ENCODE measurements around the gene ITGA7. TPM values are rescaled to one million over a fixed set of nuclear protein-coding genes. Genes with fewer than 3 reads are reported as not detected.
A peak's percentile ranks its signal among the peaks of the same experiment; 100 is the strongest.

The ITGA7 gene
- total and polyA plus RNA-seq, 2 of the 4 experiments (the other 2 are of a cell fraction), result 3.9 to 15.7 TPM

DNA sequence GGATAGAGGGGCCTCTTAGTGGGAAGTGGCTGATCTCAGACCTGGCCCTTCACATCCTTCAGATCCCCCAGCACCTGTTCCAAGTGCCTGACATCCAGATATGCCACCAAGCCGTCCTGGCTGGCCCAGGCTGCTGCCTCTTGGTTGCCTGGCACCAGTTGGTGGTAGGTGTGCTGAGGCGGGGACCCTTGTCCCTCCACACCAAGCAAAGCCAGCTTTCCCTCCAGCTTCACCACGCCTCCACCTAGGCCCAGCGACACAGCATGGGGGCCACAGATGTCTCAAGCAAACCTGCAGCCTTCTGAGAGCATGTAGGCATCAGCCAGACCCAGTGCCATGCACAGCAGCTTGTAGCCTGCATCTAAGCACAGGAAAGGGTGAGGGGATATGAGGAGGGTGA is 24.6 kb upstream of the ITGA7 start:
- POLR2A ChIA-PET (ENCODE audit: unreplicated experiment), result no interaction called here
- Histone ChIP-seq H3K79me1 (ENCODE audit: low read depth in 1 of 2, low read length in 2 of 2) (peaks cover 0 to 41% of the 10 kb centered on the region in 2 experiments; a peak in 2 of 4 replicates), H3K4me3 (ENCODE audit: insufficient read depth, low read depth, low read length) (no peak overlapping the region), H3K23ac (ENCODE audit: low read depth, low read length) (no peak overlapping the region; the same call in none of the 2 replicates), H4K8ac (ENCODE audit: low read depth in 2 of 2, low read length in 2 of 2) (no peak overlapping the region), H3K4ac (ENCODE audit: low read depth, low read length) (no peak overlapping the region), H2BK15ac (ENCODE audit: low read depth, low read length) (no peak overlapping the region), H3K9me1 (ENCODE audit: insufficient read depth, low read length) (no peaks in the 10 kb centered on the region), H3K18ac (ENCODE audit: low read depth, low read length) (no peak overlapping the region), H3K27ac (ENCODE audit: insufficient read depth, low read length) (no peak overlapping the region), H3K27me3 (ENCODE audit: control insufficient read depth, insufficient read depth, low read length) (no peaks in the 10 kb centered on the region), H2AK5ac (ENCODE audit: low read depth, low read length) (0 out of 2 replicates have a peak overlapping the region, but pooled peaks have one; percentile 14), H4K91ac (ENCODE audit: insufficient read depth, low read depth, low read length) (no peak overlapping the region), H4K5ac (ENCODE audit: low read depth, low read length) (no peak overlapping the region), H2BK5ac (ENCODE audit: low read depth, low read length, poor library complexity, severe bottlenecking) (no peak overlapping the region), H3K9ac (ENCODE audit: low read depth, low read length) (no peak overlapping the region), H3K14ac (replicated peaks; ENCODE audit: low read depth, low read length) (no peak overlapping the region), H3K4me2 (ENCODE audit: low read depth, low read length) (no peak overlapping the region), H2AFZ (replicated peaks; ENCODE audit: low read length, poor library complexity) (no peak overlapping the region), H3K4me1 (ENCODE audit: control insufficient read depth, insufficient read depth, low read length) (peaks cover 2% of the 10 kb centered on the region), H2AK9ac (replicated peaks; ENCODE audit: low read depth, low read length, poor library complexity) (peak overlapping the region; percentile 35), H3K36me3 (ENCODE audit: control insufficient read depth, insufficient read depth, low read length) (peaks cover 2% of the 10 kb centered on the region; the same call in 1 of the 2 replicates), H2BK120ac (ENCODE audit: low read depth, low read length) (no peak overlapping the region), H2BK20ac (ENCODE audit: low read depth, low read length) (no peak overlapping the region), H3K9me3 (ENCODE audit: control insufficient read depth, insufficient read depth, low read length) (no peaks in the 10 kb centered on the region), H4K20me1 (ENCODE audit: insufficient read depth, low read length) (peaks cover 19% of the 10 kb centered on the region), H3K56ac (ENCODE audit: extremely low read depth, insufficient read depth, low read length) (no peak overlapping the region)
- in situ Hi-C loops (cut with MboI; ENCODE audit: low sequenced_read_pairs) (no loop called here), intact Hi-C loops (cut with micrococcal nuclease) (no loop called here), dilution Hi-C loops (cut with HindIII; ENCODE audit: low sequenced_read_pairs, unreplicated experiment) (no loop called here)
- ATAC-seq (ENCODE audit: low read depth) (no peak), DNase-seq (no peak)
- CTCF ChIA-PET, result no interaction called here
- no TSS peak for BruUV-seq (replicated peaks)
- TF ChIP-seq FOS (IDR thresholded peaks at IDR 0.05; ENCODE audit: low read depth, low read length) (no peak), RAD21 (IDR thresholded peaks at IDR 0.05; ENCODE audit: low read length) (no peak), CEBPB (IDR thresholded peaks at IDR 0.05; ENCODE audit: low read depth, low read length) (no peak), NFE2L2 (IDR thresholded peaks at IDR 0.05; ENCODE audit: low read depth, low read length) (no peak), RFX5 (IDR thresholded peaks at IDR 0.05; ENCODE audit: low read depth, low read length) (no peak), MXI1 (IDR thresholded peaks at IDR 0.05; ENCODE audit: borderline replicate concordance, low read depth, low read length) (no peak), POLR2A (IDR thresholded peaks at IDR 0.05; ENCODE audit: low read depth, low read length) (no peak), BHLHE40 (IDR thresholded peaks at IDR 0.05; ENCODE audit: low read depth, low read length) (no peak), MAFK (IDR thresholded peaks at IDR 0.05; ENCODE audit: low read depth, low read length) (no peak), CHD1 (IDR thresholded peaks at IDR 0.05; ENCODE audit: low read depth, low read length) (no peak), RCOR1 (IDR thresholded peaks at IDR 0.05; ENCODE audit: insufficient replicate concordance, low read length) (no peak), MAZ (IDR thresholded peaks at IDR 0.05; ENCODE audit: borderline replicate concordance, low read depth, low read length) (no peak), SMC3 (IDR thresholded peaks at IDR 0.05; ENCODE audit: low read depth, low read length) (no peak)
- TF ChIP-seq, protein P1, sequence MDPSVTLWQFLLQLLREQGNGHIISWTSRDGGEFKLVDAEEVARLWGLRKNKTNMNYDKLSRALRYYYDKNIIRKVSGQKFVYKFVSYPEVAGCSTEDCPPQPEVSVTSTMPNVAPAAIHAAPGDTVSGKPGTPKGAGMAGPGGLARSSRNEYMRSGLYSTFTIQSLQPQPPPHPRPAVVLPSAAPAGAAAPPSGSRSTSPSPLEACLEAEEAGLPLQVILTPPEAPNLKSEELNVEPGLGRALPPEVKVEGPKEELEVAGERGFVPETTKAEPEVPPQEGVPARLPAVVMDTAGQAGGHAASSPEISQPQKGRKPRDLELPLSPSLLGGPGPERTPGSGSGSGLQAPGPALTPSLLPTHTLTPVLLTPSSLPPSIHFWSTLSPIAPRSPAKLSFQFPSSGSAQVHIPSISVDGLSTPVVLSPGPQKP (IDR thresholded peaks at IDR 0.05; ENCODE audit: borderline replicate concordance, low read depth, low read length), result no peak
- TF ChIP-seq, protein P2, sequence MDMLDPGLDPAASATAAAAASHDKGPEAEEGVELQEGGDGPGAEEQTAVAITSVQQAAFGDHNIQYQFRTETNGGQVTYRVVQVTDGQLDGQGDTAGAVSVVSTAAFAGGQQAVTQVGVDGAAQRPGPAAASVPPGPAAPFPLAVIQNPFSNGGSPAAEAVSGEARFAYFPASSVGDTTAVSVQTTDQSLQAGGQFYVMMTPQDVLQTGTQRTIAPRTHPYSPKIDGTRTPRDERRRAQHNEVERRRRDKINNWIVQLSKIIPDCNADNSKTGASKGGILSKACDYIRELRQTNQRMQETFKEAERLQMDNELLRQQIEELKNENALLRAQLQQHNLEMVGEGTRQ (IDR thresholded peaks at IDR 0.05; ENCODE audit: low read depth, low read length), result no peak
- TF ChIP-seq, protein P3, sequence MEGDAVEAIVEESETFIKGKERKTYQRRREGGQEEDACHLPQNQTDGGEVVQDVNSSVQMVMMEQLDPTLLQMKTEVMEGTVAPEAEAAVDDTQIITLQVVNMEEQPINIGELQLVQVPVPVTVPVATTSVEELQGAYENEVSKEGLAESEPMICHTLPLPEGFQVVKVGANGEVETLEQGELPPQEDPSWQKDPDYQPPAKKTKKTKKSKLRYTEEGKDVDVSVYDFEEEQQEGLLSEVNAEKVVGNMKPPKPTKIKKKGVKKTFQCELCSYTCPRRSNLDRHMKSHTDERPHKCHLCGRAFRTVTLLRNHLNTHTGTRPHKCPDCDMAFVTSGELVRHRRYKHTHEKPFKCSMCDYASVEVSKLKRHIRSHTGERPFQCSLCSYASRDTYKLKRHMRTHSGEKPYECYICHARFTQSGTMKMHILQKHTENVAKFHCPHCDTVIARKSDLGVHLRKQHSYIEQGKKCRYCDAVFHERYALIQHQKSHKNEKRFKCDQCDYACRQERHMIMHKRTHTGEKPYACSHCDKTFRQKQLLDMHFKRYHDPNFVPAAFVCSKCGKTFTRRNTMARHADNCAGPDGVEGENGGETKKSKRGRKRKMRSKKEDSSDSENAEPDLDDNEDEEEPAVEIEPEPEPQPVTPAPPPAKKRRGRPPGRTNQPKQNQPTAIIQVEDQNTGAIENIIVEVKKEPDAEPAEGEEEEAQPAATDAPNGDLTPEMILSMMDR (conservative IDR thresholded peaks at IDR 0.05; ENCODE audit: low read depth, low read length), result no peak
- 100% methylated on average over 1 of the region's 4 CpGs; no CpG with 5 or more reads in 1 of the 2 experiments for WGBS, 2 experiments (ENCODE audit: extremely low coverage in 2 of 2, insufficient read length in 1 of 2)

All from IMR-90 (cell line).